B cell (primary cell): ENCODE data around the gene SHOX. TPM values are rescaled to one million over a fixed set of nuclear protein-coding genes. Genes with fewer than 3 reads are reported as not detected.

Experiments
- ATAC-seq: fragments of 200-7000 bp; cut with Tn5 transposase; one replicate; pipeline ENCODE4 v1.10.0; 2021; ENCODE audit warnings: low read depth, mild to moderate bottlenecking, moderate number of reproducible peaks, moderate library complexity
- CTCF ChIA-PET: fragments of 350-600 bp; sonication (Branson Sonifier 250); formaldehyde crosslinking; loops from one replicate; lab custom pipeline; 2021; ENCODE audit warnings: antibody characterized with exemption, inconsistent platforms; lab: Charles Lee
- POLR2A ChIA-PET: fragments of 350-600 bp; sonication (Branson Sonifier 250); formaldehyde crosslinking; loops from one replicate; lab custom pipeline; 2021; ENCODE audit warnings: antibody characterized with exemption; lab: Charles Lee
- DNase-seq: peaks from one replicate; pipeline ENCODE4 v3.0.0; 2013
- H2AFZ ChIP-seq: 2 replicates; pipeline ENCODE4 v1.6.1; 2012; ENCODE audit warnings: mild to moderate bottlenecking, low read depth, low read length; ENCODE audit not compliant: insufficient read depth, poor library complexity, severe bottlenecking
- H3K27ac ChIP-seq, 2 donors: 1 replicate in 1 of 2; 2 replicates in 1 of 2; pipeline ENCODE4 v1.5.1; 2012 to 2013; ENCODE audit warnings: low read length in 2 of 2, mild to moderate bottlenecking in 2 of 2, moderate library complexity in 1 of 2
- H3K27me3 ChIP-seq, 4 experiments: fragments of 200-600 bp in 1 of 4; sonication (generic) in 1 of 4; replicated peaks in 1 of 4; 1 replicate in 2 of 4; 2 replicates in 2 of 4; pipeline versions ENCODE4 v1.6.1 to v1.7.0; 2013 to 2016; ENCODE audit warnings: low read length in 3 of 4, mild to moderate bottlenecking in 2 of 4, mixed read lengths in 1 of 4, moderate library complexity in 1 of 4; ENCODE audit not compliant: insufficient read depth in 4 of 4, control insufficient read depth in 3 of 4; ENCODE audit errors: control extremely low read depth in 1 of 4
- H3K36me3 ChIP-seq, 2 experiments: replicated peaks in 1 of 2; 1 replicate in 1 of 2; 2 replicates in 1 of 2; pipeline versions ENCODE4 v1.6.1 to v1.7.1; 2013; ENCODE audit warnings: low read length in 1 of 2; ENCODE audit not compliant: insufficient read depth in 2 of 2, control insufficient read depth in 1 of 2; ENCODE audit errors: control extremely low read depth in 1 of 2, extremely low read depth in 1 of 2
- H3K4me1 ChIP-seq, 2 donors: fragments of 200-600 bp in 1 of 2; sonication (generic) in 1 of 2; 1 replicate in 1 of 2; 2 replicates in 1 of 2; pipeline versions ENCODE4 v1.5.1 to v1.6.1; 2013 to 2017; ENCODE audit warnings: low read length in 2 of 2; ENCODE audit not compliant: control insufficient read depth in 2 of 2, insufficient read depth in 2 of 2
- H3K4me2 ChIP-seq: replicated peaks from 2 replicates; pipeline ENCODE3; 2012; ENCODE audit warnings: mild to moderate bottlenecking, low read depth, low read length; ENCODE audit not compliant: poor library complexity, severe bottlenecking
- H3K4me3 ChIP-seq, 5 experiments: fragments of 200-600 bp in 1 of 5; sonication (generic) in 1 of 5; 1 replicate in 3 of 5; 2 replicates in 2 of 5; pipeline versions ENCODE4 v1.5.1 to v1.7.0; 2011 to 2016; ENCODE audit warnings: low read length in 4 of 5, mild to moderate bottlenecking in 4 of 5, low read depth in 2 of 5, control low read depth in 1 of 5, moderate library complexity in 1 of 5; ENCODE audit not compliant: insufficient read depth in 1 of 5; ENCODE audit errors: control extremely low read depth in 1 of 5, extremely low read depth in 1 of 5
- H3K79me2 ChIP-seq: fragments of 200-600 bp; sonication (generic); one replicate; pipeline ENCODE4 v1.6.0; 2016; ENCODE audit warnings: low read length; ENCODE audit not compliant: control insufficient read depth, insufficient read depth
- H3K9ac ChIP-seq: fragments of 200-600 bp; sonication (generic); 2 replicates; pipeline ENCODE4 v1.6.1; 2017; ENCODE audit warnings: mild to moderate bottlenecking, low read length, moderate library complexity
- H3K9me3 ChIP-seq, 3 donors: one replicate each; pipeline versions ENCODE4 v1.6.1 to v1.7.1; 2013; ENCODE audit warnings: low read length in 2 of 3; ENCODE audit not compliant: control insufficient read depth in 2 of 3, insufficient read depth in 1 of 3; ENCODE audit errors: control extremely low read depth in 1 of 3
- H4K20me1 ChIP-seq: 2 replicates; pipeline ENCODE4 v1.6.0; 2012; ENCODE audit warnings: mild to moderate bottlenecking, low read length; ENCODE audit not compliant: insufficient read depth, control insufficient read depth, poor library complexity, severe bottlenecking
- H3K27ac Mint-ChIP-seq: one replicate; pipeline ENCODE4 v1.8.0; 2021; ENCODE audit warnings: mixed read lengths
- H3K27me3 Mint-ChIP-seq: one replicate; pipeline ENCODE4 v1.8.0; 2021; ENCODE audit warnings: mixed read lengths
- H3K4me1 Mint-ChIP-seq: one replicate; pipeline ENCODE4 v1.8.0; 2021; ENCODE audit warnings: mixed read lengths
- H3K4me3 Mint-ChIP-seq: one replicate; pipeline ENCODE4 v1.8.0; 2021; ENCODE audit warnings: mixed read lengths
- H3K9me3 Mint-ChIP-seq: one replicate; pipeline ENCODE4 v1.8.0; 2022; ENCODE audit warnings: mixed read lengths; ENCODE audit not compliant: insufficient read depth
- EZH2 ChIP-seq: IDR thresholded peaks from 2 replicates; pipeline ENCODE4 v1.6.1; 2012; ENCODE audit warnings: borderline replicate concordance, low read depth, mild to moderate bottlenecking, moderate library complexity, low read length; ENCODE audit not compliant: insufficient read depth, poor library complexity, severe bottlenecking
- WGBS: methylation state at CpG from one replicate; pipeline ENCODE4 v1.1.5; 2013; ENCODE audit warnings: missing lambda C conversion rate; ENCODE audit not compliant: insufficient coverage; 5-methylcytosine and 5-hydroxymethylcytosine counted together
- intact Hi-C: fragments of 100-400 bp; cut with micrococcal nuclease; formaldehyde crosslinking; loops from one replicate; pipeline ENCODE4 v1.10.0; 2022
- polyA minus RNA-seq: library from RNA; depleted of rRNA, polyadenylated mRNA; stranded (reverse); fragments of >200 nt; gene quantifications from 2 replicates; pipeline ENCODE4 v1.2.3, GENCODE V29; 2012
- polyA plus RNA-seq: library from polyadenylated mRNA; depleted of rRNA; stranded (reverse); fragments of >200 nt; gene quantifications from 2 replicates; pipeline ENCODE4 v1.2.3, GENCODE V29; 2012
- total RNA-seq, 2 donors: library from RNA; stranded (reverse); fragments of 120-200 nt in 1 of 2; gene quantifications; 1 replicate in 1 of 2; 2 replicates in 1 of 2; pipeline versions ENCODE4 v1.2.3 to v1.2.4, GENCODE V29; 2013 to 2022
- TF ChIP-seq, protein P1 (sequence below): fragments of 200-600 bp; IDR thresholded peaks from one replicate; pipeline ENCODE4 v1.8.0; 2022; ENCODE audit warnings: antibody characterized with exemption, mild to moderate bottlenecking

The SHOX gene
- not detected in 2 replicates for total RNA-seq
- 0.02 TPM for total RNA-seq (2013)
- not detected in 2 replicates for polyA plus RNA-seq
- polyA minus RNA-seq: not detected in 2 replicates

GRCh38 chrX:630612-631496 is at the start of gene SHOX:
Gene SHOX (plus strand): TSS chrX:630791. CDS start chrX:630898, 107 bp downstream.
- Histone ChIP-seq H3K4me3 (no peak within 1 kb of the TSS), H3K27me3 (peaks cover 0 to 65% (median 24%) of the 10 kb centered on the region in 4 experiments), H3K79me2 (no peaks in the 10 kb centered on the region), H4K20me1 (no peaks in the 10 kb centered on the region), H3K4me1 (no peaks in the 10 kb centered on the region), H3K27ac (no peak within 1 kb of the TSS), H3K9ac (no peak within 1 kb of the TSS), H3K4me2 (no peak within 1 kb of the TSS), H3K36me3 (no peaks in the 10 kb centered on the region), H2AFZ (no peak within 1 kb of the TSS), H3K9me3 (peaks cover 0 to 35% (median 0%) of the 10 kb centered on the region in 3 donors)
- Mint-ChIP-seq H3K27me3 (peaks cover 56% of the 10 kb centered on the region), H3K9me3 (no peaks in the 10 kb centered on the region), H3K27ac (no peak within 1 kb of the TSS), H3K4me3 (no peak within 1 kb of the TSS), H3K4me1 (no peaks in the 10 kb centered on the region)
- intact Hi-C loops: no loop called here
- ChIA-PET CTCF (no interaction called here), POLR2A (no interaction called here)
- WGBS: 12% methylated on average over 77 of the region's 84 CpGs
- no peak for TF ChIP-seq EZH2
- TF ChIP-seq, protein P1, sequence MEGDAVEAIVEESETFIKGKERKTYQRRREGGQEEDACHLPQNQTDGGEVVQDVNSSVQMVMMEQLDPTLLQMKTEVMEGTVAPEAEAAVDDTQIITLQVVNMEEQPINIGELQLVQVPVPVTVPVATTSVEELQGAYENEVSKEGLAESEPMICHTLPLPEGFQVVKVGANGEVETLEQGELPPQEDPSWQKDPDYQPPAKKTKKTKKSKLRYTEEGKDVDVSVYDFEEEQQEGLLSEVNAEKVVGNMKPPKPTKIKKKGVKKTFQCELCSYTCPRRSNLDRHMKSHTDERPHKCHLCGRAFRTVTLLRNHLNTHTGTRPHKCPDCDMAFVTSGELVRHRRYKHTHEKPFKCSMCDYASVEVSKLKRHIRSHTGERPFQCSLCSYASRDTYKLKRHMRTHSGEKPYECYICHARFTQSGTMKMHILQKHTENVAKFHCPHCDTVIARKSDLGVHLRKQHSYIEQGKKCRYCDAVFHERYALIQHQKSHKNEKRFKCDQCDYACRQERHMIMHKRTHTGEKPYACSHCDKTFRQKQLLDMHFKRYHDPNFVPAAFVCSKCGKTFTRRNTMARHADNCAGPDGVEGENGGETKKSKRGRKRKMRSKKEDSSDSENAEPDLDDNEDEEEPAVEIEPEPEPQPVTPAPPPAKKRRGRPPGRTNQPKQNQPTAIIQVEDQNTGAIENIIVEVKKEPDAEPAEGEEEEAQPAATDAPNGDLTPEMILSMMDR: no peak
- ATAC-seq (no peak), DNase-seq (no peak)

DNA sequence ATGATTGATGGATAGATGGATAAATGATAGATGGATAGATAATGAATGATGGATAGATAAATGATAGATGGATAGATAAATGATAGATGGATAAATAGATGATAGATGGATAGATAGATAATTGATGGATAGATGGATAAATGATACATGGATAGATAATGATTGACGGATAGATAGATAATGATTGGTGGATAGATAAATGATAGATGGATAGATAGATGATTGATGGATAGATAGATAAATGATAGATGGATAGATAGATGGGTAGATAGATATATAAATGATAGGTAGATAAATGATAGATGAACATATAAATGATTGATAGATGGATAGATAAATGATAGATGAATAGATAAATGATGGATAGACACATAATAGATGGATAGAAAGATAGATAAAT is 49.5 kb upstream of the SHOX start:
- CTCF ChIA-PET: no interaction called here

More for the DNA sequence above, 49.5 kb upstream of the SHOX start:
- H2AFZ ChIP-seq: no peak overlapping the region
- H3K4me1 ChIP-seq: no peaks in the 10 kb centered on the region
- Mint-ChIP-seq H3K4me3 (no peak overlapping the region), H3K27me3 (no peaks in the 10 kb centered on the region), H3K27ac (no peak overlapping the region), H3K9me3 (no peaks in the 10 kb centered on the region), H3K4me1 (no peaks in the 10 kb centered on the region)
- H3K36me3 ChIP-seq: no peaks in the 10 kb centered on the region
- H3K27ac ChIP-seq: no peak overlapping the region
- intact Hi-C loops: no loop called here
- POLR2A ChIA-PET: no interaction called here
- H3K4me3 ChIP-seq: no peak overlapping the region
- WGBS: 100% methylated on average over 1 of the region's 1 CpG
- H3K27me3 ChIP-seq: no peaks in the 10 kb centered on the region
- no peaks in the 10 kb centered on the region for H3K79me2 ChIP-seq
- H4K20me1 ChIP-seq: no peaks in the 10 kb centered on the region
- TF ChIP-seq, protein P1: no peak
- no peak for TF ChIP-seq EZH2
- DNase-seq: no peak
- H3K9me3 ChIP-seq: peaks cover 0 to 11% (median 0%) of the 10 kb centered on the region in 3 donors
- H3K9ac ChIP-seq: no peak overlapping the region
- no peak overlapping the region for H3K4me2 ChIP-seq
- ATAC-seq: no peak
